AG04450 (cell line): ENCODE results near the gene NEURL2. TPM values are rescaled to one million over a fixed set of nuclear protein-coding genes. Genes with fewer than 3 reads are reported as not detected.

Experiments
- CTCF ChIA-PET: fragments of 300-600, 350-600 bp; formaldehyde crosslinking; extraction: SDS; loops from one replicate; lab custom pipeline; 2022; ENCODE audit warnings: antibody characterized with exemption, inconsistent platforms; lab: Charles Lee
- POLR2A ChIA-PET: fragments of 350-600 bp; formaldehyde crosslinking; extraction: SDS; loops from one replicate; lab custom pipeline; 2021; ENCODE audit warnings: antibody characterized with exemption, inconsistent platforms; lab: Yijun Ruan, JAX
- DNase-seq: peaks from one replicate; pipeline ENCODE4 v3.0.0-alpha.2; 2011; ENCODE audit warnings: low read depth, low spot score
- H3K27ac ChIP-seq: one replicate; pipeline ENCODE4 v1.5.1; 2012; ENCODE audit warnings: low read depth, low read length, control low read depth
- H3K27me3 ChIP-seq: one replicate; pipeline ENCODE4 v1.6.0; 2012; ENCODE audit warnings: low read length; ENCODE audit not compliant: control insufficient read depth, insufficient read depth
- H3K4me3 ChIP-seq: 2 replicates; pipeline ENCODE4 v1.5.1; 2011; ENCODE audit warnings: mild to moderate bottlenecking, low read depth, low read length, control low read depth
- H3K9me3 ChIP-seq: 2 replicates; pipeline ENCODE4 v1.5.1; 2012; ENCODE audit warnings: low read length; ENCODE audit not compliant: control insufficient read depth, insufficient read depth
- CTCF ChIP-seq: IDR thresholded peaks from 2 replicates; pipeline ENCODE4 v1.5.1; 2011; ENCODE audit warnings: low read depth, low read length, control low read depth, inconsistent platforms
- polyA plus RNA-seq: library from polyadenylated mRNA; depleted of rRNA; stranded (reverse); fragments of >200 nt; gene quantifications from 2 replicates; pipeline ENCODE4 v1.2.3, GENCODE V29; 2011; rRNA removed

Gene NEURL2
- polyA plus RNA-seq, 1 experiment: 1.1 TPM

- no peak for DNase-seq
- CTCF ChIA-PET: interaction anchor here (0.7 to 1.2 kb wide), 3 partner anchors 18 to 128 kb away, joined by 3 to 4 read pairs (median 3); no protein-coding TSS in a partner anchor
- Histone ChIP-seq H3K27me3 (no peaks in the 10 kb centered on the region), H3K4me3 (no peak overlapping the region), H3K9me3 (no peaks in the 10 kb centered on the region), H3K27ac (peak overlapping the region; percentile 4)
- TF ChIP-seq CTCF: 0 out of 2 replicates have a peak, but pooled peaks have one; percentile 1
- POLR2A ChIA-PET: interaction anchor here (1.3 to 1.5 kb wide), 2 partner anchors 14 to 48 kb away, joined by 3 to 4 read pairs; no protein-coding TSS in a partner anchor
These were observed 48.7 kb downstream of the NEURL2 start for GRCh38 chr20:45842169-45842812.

GRCh38 chr20:45841407-45842129 is 49.4 kb downstream of the NEURL2 start:
- no peak for TF ChIP-seq CTCF
- ChIA-PET CTCF (no interaction called here), POLR2A (interaction anchor here (0.6 to 1.5 kb wide), 3 partner anchors 15 to 49 kb away, joined by 3 to 4 read pairs (median 3); no protein-coding TSS in a partner anchor)
- H3K9me3 ChIP-seq: no peaks in the 10 kb centered on the region
- H3K27me3 ChIP-seq: no peaks in the 10 kb centered on the region
- no peak overlapping the region for H3K4me3 ChIP-seq
- DNase-seq: no peak
- no peak overlapping the region for H3K27ac ChIP-seq

- POLR2A ChIA-PET: interaction anchor here (1.5 kb wide), 1 partner anchor 16 kb away, joined by 4 read pairs; no protein-coding TSS in a partner anchor
- CTCF ChIA-PET: interaction anchor here (1.7 kb wide), 1 partner anchor 17 kb away, joined by 3 read pairs; no protein-coding TSS in a partner anchor
These were observed 50.3 kb downstream of the NEURL2 start for GRCh38 chr20:45840700-45841198.

More at GRCh38 chr20:45840700-45841198, 50.3 kb downstream of the NEURL2 start:
- H3K27me3 ChIP-seq: no peaks in the 10 kb centered on the region
- DNase-seq: no peak
- TF ChIP-seq CTCF: no peak
- H3K4me3 ChIP-seq: no peak overlapping the region
- H3K9me3 ChIP-seq: no peaks in the 10 kb centered on the region
- no peak overlapping the region for H3K27ac ChIP-seq

Other genes starting within 250 kb of the NEURL2 start
- not detected in 2 replicates for gene WFDC11, start 221.0 kb downstream of the NEURL2 start, polyA plus RNA-seq
- not detected in 2 replicates for gene WFDC13, start 189.2 kb downstream of the NEURL2 start, polyA plus RNA-seq
- 0.29 TPM in 1 of 2 replicates, not detected in the other for gene WFDC10B, start 186.2 kb downstream of the NEURL2 start, polyA plus RNA-seq
- not detected in 2 replicates for gene SPINT4, start 168.9 kb downstream of the NEURL2 start, polyA plus RNA-seq
- gene WFDC3, start 99.3 kb downstream of the NEURL2 start, polyA plus RNA-seq: 0.30 TPM in 1 of 2 replicates, not detected in the other
- 43.9 and 45.3 TPM in 2 replicates for gene DNTTIP1, start 99.3 kb downstream of the NEURL2 start, polyA plus RNA-seq
- gene UBE2C, start 78.6 kb downstream of the NEURL2 start, polyA plus RNA-seq: 25.3 and 27.8 TPM in 2 replicates
- 0.38 and 0.45 TPM in 2 replicates for gene TNNC2, start 63.9 kb downstream of the NEURL2 start, polyA plus RNA-seq
- 9.2 and 11.5 TPM in 2 replicates for gene SNX21, start 57.4 kb downstream of the NEURL2 start, polyA plus RNA-seq
- 27.0 and 37.7 TPM in 2 replicates for gene ACOT8, start 33.8 kb downstream of the NEURL2 start, polyA plus RNA-seq
- 4.5 and 4.6 TPM in 2 replicates for gene ZSWIM3, start 33.6 kb downstream of the NEURL2 start, polyA plus RNA-seq
- 5.3 and 6.5 TPM in 2 replicates for gene ZSWIM1, start 10.0 kb downstream of the NEURL2 start, polyA plus RNA-seq
- gene SPATA25, start 3.6 kb downstream of the NEURL2 start, polyA plus RNA-seq: 0.43 and 0.50 TPM in 2 replicates
- 234 and 267 TPM in 2 replicates for gene CTSA, start 127 bp upstream of the NEURL2 start, polyA plus RNA-seq
- 105 and 154 TPM in 2 replicates for gene PLTP, start 20.9 kb upstream of the NEURL2 start, polyA plus RNA-seq
- gene PCIF1, start 43.5 kb upstream of the NEURL2 start, polyA plus RNA-seq: 11.5 and 14.6 TPM in 2 replicates
- gene ZNF335, start 81.0 kb upstream of the NEURL2 start, polyA plus RNA-seq: 5.5 and 7.6 TPM in 2 replicates
- not detected in 2 replicates for gene MMP9, start 117.7 kb upstream of the NEURL2 start, polyA plus RNA-seq
- 0.55 and 1.7 TPM in 2 replicates for gene SLC12A5, start 138.0 kb upstream of the NEURL2 start, polyA plus RNA-seq
- gene NCOA5, start 198.8 kb upstream of the NEURL2 start, polyA plus RNA-seq: 21.5 and 27.0 TPM in 2 replicates
- gene CD40, start 227.1 kb upstream of the NEURL2 start, polyA plus RNA-seq: 0.21 and 0.37 TPM in 2 replicates